HG03280 (cell line): ENCODE results near the gene NOS3.

Experiments used
- ATAC-seq: cut with Tn5 transposase; IDR thresholded peaks from one replicate; pipeline ENCODE4 v1.9.1; 2021; ENCODE audit warnings: mild to moderate bottlenecking, moderate library complexity; ENCODE audit not compliant: unreplicated experiment

Gene NOS3

GRCh38 chr7:150951521-150951920 is 39.3 kb upstream of the NOS3 start:
- ATAC-seq, result no peak

GRCh38 chr7:150952331-150953050 is 38.3 kb upstream of the NOS3 start:
- no peak for ATAC-seq

- no peak for ATAC-seq
Measured at GRCh38 chr7:150953061-150953997, 37.5 kb upstream of the NOS3 start.

GRCh38 chr7:150954201-150954985 is 36.4 kb upstream of the NOS3 start:
- ATAC-seq, result no peak

- ATAC-seq, result no peak
Measured at GRCh38 chr7:150954986-150955518, 35.8 kb upstream of the NOS3 start.

GRCh38 chr7:150955519-150956394 is 35.1 kb upstream of the NOS3 start:
- no peak for ATAC-seq

- no peak for ATAC-seq
Measured at GRCh38 chr7:150956395-150957132, 34.3 kb upstream of the NOS3 start.

GRCh38 chr7:150957133-150958020 is 33.4 kb upstream of the NOS3 start:
- no peak for ATAC-seq

- ATAC-seq, result no peak
Measured at GRCh38 chr7:150958062-150958552, 32.7 kb upstream of the NOS3 start.

GRCh38 chr7:150958597-150958996 is 32.2 kb upstream of the NOS3 start:
- no peak for ATAC-seq

GRCh38 chr7:150959081-150959480 is 31.7 kb upstream of the NOS3 start:
- ATAC-seq, result no peak

- ATAC-seq, result no peak
Measured at GRCh38 chr7:150959739-150960734, 30.8 kb upstream of the NOS3 start.

- ATAC-seq, result no peak
Measured at GRCh38 chr7:150961510-150962289, 29.1 kb upstream of the NOS3 start.

- no peak for ATAC-seq
Measured at GRCh38 chr7:150962290-150962552, 28.6 kb upstream of the NOS3 start.

- ATAC-seq, result no peak
Measured at GRCh38 chr7:150962553-150963399, 28.0 kb upstream of the NOS3 start.
